Liver (tissue), 9 donors: Measurements from ENCODE around the gene HOXB5. TPM values are rescaled to one million over a fixed set of nuclear protein-coding genes. Genes with fewer than 3 reads are reported as not detected.

ENCODE experiments used
- DNase-seq: peaks from one replicate; pipeline ENCODE4 v3.0.0-alpha.2; 2017; ENCODE audit warnings: low spot score
- H3K27ac ChIP-seq, 2 donors: one replicate each; pipeline ENCODE4 v1.7.0; 2013; ENCODE audit warnings: inconsistent platforms in 2 of 2, low read length in 2 of 2, control low read depth in 1 of 2, low read depth in 1 of 2, mild to moderate bottlenecking in 1 of 2
- H3K27me3 ChIP-seq, 4 donors: one replicate each; pipeline versions ENCODE4 v1.6.1 to v1.7.0; 2013; ENCODE audit warnings: low read length in 3 of 4, inconsistent platforms in 1 of 4, mild to moderate bottlenecking in 1 of 4, moderate library complexity in 1 of 4; ENCODE audit not compliant: control insufficient read depth in 4 of 4, insufficient read depth in 4 of 4
- H3K36me3 ChIP-seq, 4 donors: one replicate each; pipeline versions ENCODE4 v1.6.1 to v1.7.0; 2013; ENCODE audit warnings: low read length in 3 of 4, mild to moderate bottlenecking in 3 of 4, low read depth in 1 of 4, moderate library complexity in 1 of 4; ENCODE audit not compliant: control insufficient read depth in 4 of 4, insufficient read depth in 3 of 4
- H3K4me1 ChIP-seq, 4 donors: one replicate each; pipeline versions ENCODE4 v1.6.1 to v1.7.0; 2013; ENCODE audit warnings: low read length in 3 of 4, mild to moderate bottlenecking in 3 of 4, moderate library complexity in 1 of 4; ENCODE audit not compliant: control insufficient read depth in 4 of 4, insufficient read depth in 4 of 4
- H3K4me3 ChIP-seq, 3 donors: one replicate each; pipeline versions ENCODE4 v1.6.1 to v1.7.0; 2013; ENCODE audit warnings: low read length in 3 of 3, control low read depth in 1 of 3, low read depth in 1 of 3, mild to moderate bottlenecking in 1 of 3
- H3K9ac ChIP-seq, 2 donors: one replicate each; pipeline ENCODE4 v1.7.0; 2013; ENCODE audit warnings: low read length in 2 of 2, mild to moderate bottlenecking in 2 of 2, moderate library complexity in 2 of 2, control low read depth in 1 of 2, low read depth in 1 of 2
- H3K9me3 ChIP-seq, 4 donors: one replicate each; pipeline versions ENCODE4 v1.6.1 to v1.7.0; 2013; ENCODE audit warnings: low read length in 3 of 4; ENCODE audit not compliant: control insufficient read depth in 4 of 4
- ATF3 ChIP-seq: IDR thresholded peaks from 2 replicates; pipeline ENCODE4 v1.6.1; 2016; ENCODE audit warnings: antibody characterized with exemption
- CTCF ChIP-seq: fragments of 150-350 bp; IDR thresholded peaks from 2 replicates; pipeline ENCODE4 v1.5.1; 2017; ENCODE audit warnings: improper control_type of control experiment, low read depth, low read length; ENCODE audit not compliant: missing input control
- EGR1 ChIP-seq, 2 donors: IDR thresholded peaks; 2 replicates each; pipeline ENCODE4 v1.6.1; 2016 to 2018; ENCODE audit warnings: antibody characterized with exemption in 2 of 2, low read depth in 2 of 2
- FOXA1 ChIP-seq: IDR thresholded peaks from 2 replicates; pipeline ENCODE4 v1.6.1; 2016; ENCODE audit warnings: antibody characterized with exemption
- FOXA2 ChIP-seq: IDR thresholded peaks from 2 replicates; pipeline ENCODE4 v1.6.1; 2016; ENCODE audit warnings: antibody characterized with exemption
- GABPA ChIP-seq, 2 donors: IDR thresholded peaks in 1 of 2; conservative IDR thresholded peaks in 1 of 2; 2 replicates each; pipeline ENCODE4 v1.6.1; 2016; ENCODE audit warnings: antibody characterized with exemption in 2 of 2, mild to moderate bottlenecking in 1 of 2, moderate library complexity in 1 of 2
- HNF4A ChIP-seq, 2 donors: conservative IDR thresholded peaks; 2 replicates each; pipeline ENCODE4 v1.6.1; 2016; ENCODE audit warnings: antibody characterized with exemption in 2 of 2, mild to moderate bottlenecking in 2 of 2
- HNF4G ChIP-seq: IDR thresholded peaks from 2 replicates; pipeline ENCODE4 v1.6.1; 2016; ENCODE audit warnings: antibody characterized with exemption
- JUND ChIP-seq, 2 donors: IDR thresholded peaks; 2 replicates each; pipeline ENCODE4 v1.6.1; 2016; ENCODE audit warnings: antibody characterized with exemption in 2 of 2
- NR2F2 ChIP-seq: IDR thresholded peaks from 2 replicates; pipeline ENCODE4 v1.6.1; 2016; ENCODE audit warnings: antibody characterized with exemption
- RAD21 ChIP-seq, 2 donors: IDR thresholded peaks; 2 replicates each; pipeline ENCODE4 v1.6.1; 2016; ENCODE audit warnings: antibody characterized with exemption in 2 of 2, mild to moderate bottlenecking in 2 of 2
- RXRA ChIP-seq, 2 donors: IDR thresholded peaks; 2 replicates each; pipeline ENCODE4 v1.6.1; 2017 to 2018; ENCODE audit warnings: antibody characterized with exemption in 2 of 2, mild to moderate bottlenecking in 1 of 2
- SP1 ChIP-seq: IDR thresholded peaks from 2 replicates; pipeline ENCODE4 v1.6.1; 2018; ENCODE audit warnings: antibody characterized with exemption, mild to moderate bottlenecking
- TAF1 ChIP-seq: conservative IDR thresholded peaks from 2 replicates; pipeline ENCODE4 v1.6.1; 2016; ENCODE audit warnings: antibody characterized with exemption, mild to moderate bottlenecking
- YY1 ChIP-seq: IDR thresholded peaks from 2 replicates; pipeline ENCODE4 v1.6.1; 2016; ENCODE audit warnings: antibody characterized with exemption, mild to moderate bottlenecking
- WGBS: extraction: QIAGEN DNeasy Blood & Tissue Kit; methylation state at CpG from one replicate; pipeline ENCODE4 v1.1.7; 2013; 5-methylcytosine and 5-hydroxymethylcytosine counted together
- polyA plus RNA-seq, 2 donors: library from polyadenylated mRNA; stranded (reverse) in 1 of 2; unstranded in 1 of 2; fragments of 200-250 nt in 1 of 2; fragments of >200 nt in 1 of 2; fragmentation: Nextera tagmentation in 1 of 2; extraction: Ambion mirVana in 1 of 2; gene quantifications; one replicate each; pipeline versions ENCODE4 v1.2.1 to v1.2.3, GENCODE V29; 2013 to 2015
- total RNA-seq, 2 donors: library from RNA; depleted of rRNA; stranded (reverse); fragments of >200 nt; gene quantifications; one replicate each; pipeline ENCODE4 v1.2.3, GENCODE V29; 2014
- TF ChIP-seq, protein P1 (sequence below): IDR thresholded peaks from 2 replicates; pipeline ENCODE4 v1.6.1; 2016; ENCODE audit warnings: antibody characterized with exemption
- TF ChIP-seq, protein P2 (sequence below): IDR thresholded peaks from 2 replicates; pipeline ENCODE4 v1.6.1; 2016; ENCODE audit warnings: antibody characterized with exemption, mild to moderate bottlenecking
- TF ChIP-seq, protein P3 (sequence below): IDR thresholded peaks from 2 replicates; pipeline ENCODE4 v1.6.1; 2016; ENCODE audit warnings: antibody characterized with exemption
- donor health status: healthy.
- donor health status: healthy.
- donor health status: healthy.
- donor health status: healthy.
- donor health status: healthy.

HOXB5 gene
- total and polyA plus RNA-seq, 4 donors = 0.08 to 0.38 (median 0.36) TPM; not detected in 1

DNA sequence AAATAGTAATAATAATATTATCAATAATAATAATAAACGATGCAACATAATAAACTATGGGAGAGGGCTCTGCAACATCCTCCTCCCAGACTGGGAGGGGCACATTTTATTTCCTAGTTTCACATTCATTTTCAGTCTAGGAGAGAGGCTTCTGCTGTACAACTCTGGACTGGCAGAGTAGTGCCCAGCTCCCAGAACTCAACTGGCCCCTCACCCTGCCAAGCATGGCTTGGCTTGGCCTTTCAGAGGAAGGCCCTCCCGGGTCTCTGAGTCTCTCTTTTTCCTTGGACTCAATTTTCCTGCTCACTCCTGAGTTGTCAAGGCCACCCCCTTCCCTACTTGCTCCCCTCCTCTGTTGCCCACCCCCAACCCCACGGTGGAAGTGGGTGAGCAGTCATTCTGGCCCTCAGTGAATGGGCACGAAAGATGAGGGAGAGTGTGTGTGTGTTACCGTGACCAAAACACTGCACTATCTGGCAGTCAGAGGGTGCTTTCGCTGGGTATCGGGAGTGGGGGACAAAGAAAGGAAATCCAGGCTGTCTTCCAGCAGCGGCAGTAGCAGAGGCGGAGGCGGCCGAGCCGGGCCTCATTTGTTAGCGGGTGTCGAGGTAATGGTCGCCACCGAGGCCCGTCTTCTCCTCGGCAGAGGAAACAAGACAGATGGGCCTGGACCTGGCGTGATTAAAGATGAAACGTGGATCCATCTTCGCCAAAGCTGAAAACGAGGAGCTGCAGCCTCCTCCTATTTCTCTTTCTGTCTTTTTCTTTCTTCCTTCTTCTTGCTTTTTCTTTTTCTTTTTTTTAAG, 17.7 kb downstream of the HOXB5 start:
- Histone ChIP-seq H3K27me3 (peaks cover 0 to 18% (median 7%) of the 10 kb centered on the region in 4 donors), H3K9ac (no peak overlapping the region), H3K27ac (peak overlapping the region; percentile 22 to 70), H3K36me3 (no peaks in the 10 kb centered on the region), H3K4me1 (peaks cover 0 to 3% (median 0%) of the 10 kb centered on the region in 4 donors), H3K9me3 (no peaks in the 10 kb centered on the region), H3K4me3 (peak overlapping the region in 1 of 3 donors; percentile 46)
- WGBS = 20% methylated on average over 22 of the region's 22 CpGs
- no peak for TF ChIP-seq JUND (IDR thresholded peaks at IDR 0.05)
- no peak for DNase-seq

DNA sequence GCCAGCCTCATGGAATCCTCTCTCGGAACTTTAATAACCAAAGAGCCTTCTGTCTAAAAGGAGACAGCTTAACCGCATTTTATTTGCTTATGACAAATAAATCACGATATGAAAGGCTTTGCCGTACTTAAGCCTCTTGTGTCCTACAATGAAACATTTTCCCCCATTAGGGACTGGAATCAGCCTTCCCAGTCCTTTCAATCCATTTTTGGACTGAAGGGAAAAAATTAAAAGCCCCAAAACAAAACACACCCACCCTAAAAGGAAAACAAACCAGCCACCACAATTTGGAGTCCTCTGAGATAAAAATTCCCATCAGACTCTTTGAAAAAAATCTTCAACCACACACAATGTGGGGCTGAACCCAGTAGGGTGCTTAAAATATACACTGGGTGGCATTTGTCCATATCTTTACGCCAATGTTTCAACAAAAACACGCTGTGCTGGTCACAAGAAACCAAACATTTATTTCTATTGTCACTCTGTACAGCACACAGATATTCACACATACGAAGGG, 18.5 kb downstream of the HOXB5 start:
- no peak for DNase-seq
- Histone ChIP-seq H3K4me1 (peaks cover 0 to 3% (median 0%) of the 10 kb centered on the region in 4 donors), H3K9me3 (no peaks in the 10 kb centered on the region), H3K36me3 (no peaks in the 10 kb centered on the region), H3K27me3 (peaks cover 0 to 17% (median 6%) of the 10 kb centered on the region in 4 donors), H3K9ac (no peak overlapping the region), H3K27ac (no peak overlapping the region), H3K4me3 (no peak overlapping the region)
- WGBS = 28% methylated on average over 7 of the region's 7 CpGs
- TF ChIP-seq RAD21 (IDR thresholded peaks at IDR 0.05) (no peak), SP1 (no peak), FOXA2 (no peak), EGR1 (IDR thresholded peaks at IDR 0.05; ENCODE audit: low read depth in 2 of 2) (no peak), YY1 (no peak), NR2F2 (no peak), FOXA1 (no peak), HNF4G (no peak), CTCF (no peak), ATF3 (no peak), GABPA (IDR thresholded peaks at IDR 0.05 in 1 of 2, conservative IDR thresholded peaks at IDR 0.05 in 1 of 2) (no peak), RXRA (IDR thresholded peaks at IDR 0.05) (no peak), JUND (IDR thresholded peaks at IDR 0.05) (no peak), HNF4A (conservative IDR thresholded peaks at IDR 0.05) (no peak), TAF1 (no peak)
- TF ChIP-seq, protein P1, sequence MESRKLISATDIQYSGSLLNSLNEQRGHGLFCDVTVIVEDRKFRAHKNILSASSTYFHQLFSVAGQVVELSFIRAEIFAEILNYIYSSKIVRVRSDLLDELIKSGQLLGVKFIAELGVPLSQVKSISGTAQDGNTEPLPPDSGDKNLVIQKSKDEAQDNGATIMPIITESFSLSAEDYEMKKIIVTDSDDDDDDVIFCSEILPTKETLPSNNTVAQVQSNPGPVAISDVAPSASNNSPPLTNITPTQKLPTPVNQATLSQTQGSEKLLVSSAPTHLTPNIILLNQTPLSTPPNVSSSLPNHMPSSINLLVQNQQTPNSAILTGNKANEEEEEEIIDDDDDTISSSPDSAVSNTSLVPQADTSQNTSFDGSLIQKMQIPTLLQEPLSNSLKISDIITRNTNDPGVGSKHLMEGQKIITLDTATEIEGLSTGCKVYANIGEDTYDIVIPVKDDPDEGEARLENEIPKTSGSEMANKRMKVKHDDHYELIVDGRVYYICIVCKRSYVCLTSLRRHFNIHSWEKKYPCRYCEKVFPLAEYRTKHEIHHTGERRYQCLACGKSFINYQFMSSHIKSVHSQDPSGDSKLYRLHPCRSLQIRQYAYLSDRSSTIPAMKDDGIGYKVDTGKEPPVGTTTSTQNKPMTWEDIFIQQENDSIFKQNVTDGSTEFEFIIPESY = no peak
- TF ChIP-seq, protein P2, sequence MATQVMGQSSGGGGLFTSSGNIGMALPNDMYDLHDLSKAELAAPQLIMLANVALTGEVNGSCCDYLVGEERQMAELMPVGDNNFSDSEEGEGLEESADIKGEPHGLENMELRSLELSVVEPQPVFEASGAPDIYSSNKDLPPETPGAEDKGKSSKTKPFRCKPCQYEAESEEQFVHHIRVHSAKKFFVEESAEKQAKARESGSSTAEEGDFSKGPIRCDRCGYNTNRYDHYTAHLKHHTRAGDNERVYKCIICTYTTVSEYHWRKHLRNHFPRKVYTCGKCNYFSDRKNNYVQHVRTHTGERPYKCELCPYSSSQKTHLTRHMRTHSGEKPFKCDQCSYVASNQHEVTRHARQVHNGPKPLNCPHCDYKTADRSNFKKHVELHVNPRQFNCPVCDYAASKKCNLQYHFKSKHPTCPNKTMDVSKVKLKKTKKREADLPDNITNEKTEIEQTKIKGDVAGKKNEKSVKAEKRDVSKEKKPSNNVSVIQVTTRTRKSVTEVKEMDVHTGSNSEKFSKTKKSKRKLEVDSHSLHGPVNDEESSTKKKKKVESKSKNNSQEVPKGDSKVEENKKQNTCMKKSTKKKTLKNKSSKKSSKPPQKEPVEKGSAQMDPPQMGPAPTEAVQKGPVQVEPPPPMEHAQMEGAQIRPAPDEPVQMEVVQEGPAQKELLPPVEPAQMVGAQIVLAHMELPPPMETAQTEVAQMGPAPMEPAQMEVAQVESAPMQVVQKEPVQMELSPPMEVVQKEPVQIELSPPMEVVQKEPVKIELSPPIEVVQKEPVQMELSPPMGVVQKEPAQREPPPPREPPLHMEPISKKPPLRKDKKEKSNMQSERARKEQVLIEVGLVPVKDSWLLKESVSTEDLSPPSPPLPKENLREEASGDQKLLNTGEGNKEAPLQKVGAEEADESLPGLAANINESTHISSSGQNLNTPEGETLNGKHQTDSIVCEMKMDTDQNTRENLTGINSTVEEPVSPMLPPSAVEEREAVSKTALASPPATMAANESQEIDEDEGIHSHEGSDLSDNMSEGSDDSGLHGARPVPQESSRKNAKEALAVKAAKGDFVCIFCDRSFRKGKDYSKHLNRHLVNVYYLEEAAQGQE = no peak
- TF ChIP-seq, protein P3, sequence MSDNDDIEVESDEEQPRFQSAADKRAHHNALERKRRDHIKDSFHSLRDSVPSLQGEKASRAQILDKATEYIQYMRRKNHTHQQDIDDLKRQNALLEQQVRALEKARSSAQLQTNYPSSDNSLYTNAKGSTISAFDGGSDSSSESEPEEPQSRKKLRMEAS = no peak
